ENCODE measurements around the gene FLVCR1. TPM values are rescaled to one million over a fixed set of nuclear protein-coding genes. Genes with fewer than 3 reads are reported as not detected.
A peak's percentile ranks its signal among the peaks of the same experiment; 100 is the strongest.

The FLVCR1 gene
- total RNA-seq: 10 to 100 TPM in 2 of 4 donors, 1 to 10 TPM in 2; 2.0 to 28.9 (median 7.6) TPM

- Histone ChIP-seq H3K9me3 (no peaks in the 10 kb centered on the region), H3K36me3 (no peaks in the 10 kb centered on the region), H3K4me3 (peak within 1 kb of the TSS; percentile 93 to 99), H3K27me3 (no peaks in the 10 kb centered on the region), H3K4me1 (no peaks in the 10 kb centered on the region), H3K27ac (peak within 1 kb of the TSS; percentile 93 to 95)
- peak; percentile 95 to 96 for DNase-seq
- no peak for TF ChIP-seq CTCF (IDR thresholded peaks at IDR 0.05)
- peak; percentile 60 to 71 for TF ChIP-seq POLR2A (IDR thresholded peaks at IDR 0.05)
- intact Hi-C loops (cut with DNase I; ENCODE audit: low total_unique reads): no loop called here
Measured at GRCh38 chr1:212857992-212858460, at the start of gene FLVCR1. FLVCR1 (plus strand) TSS chr1:212858275; CDS start chr1:212858453, 178 bp downstream.

- no peak overlapping the region for H3K4me3 ChIP-seq
- no peaks in the 10 kb centered on the region for H3K9me3 ChIP-seq
- no peaks in the 10 kb centered on the region for H3K36me3 ChIP-seq
- intact Hi-C loops (cut with DNase I; ENCODE audit: low total_unique reads): no loop called here
- no peak overlapping the region for H3K27ac ChIP-seq
- H3K4me1 ChIP-seq: no peaks in the 10 kb centered on the region
- no peak for DNase-seq
- TF ChIP-seq POLR2A (IDR thresholded peaks at IDR 0.05): no peak
- peak in 3 of 4 experiments; percentile 20 to 25 (median 23) for TF ChIP-seq CTCF (IDR thresholded peaks at IDR 0.05)
- H3K27me3 ChIP-seq: no peaks in the 10 kb centered on the region
Measured at GRCh38 chr1:212814537-212815334, 43.3 kb upstream of the FLVCR1 start.

DNA sequence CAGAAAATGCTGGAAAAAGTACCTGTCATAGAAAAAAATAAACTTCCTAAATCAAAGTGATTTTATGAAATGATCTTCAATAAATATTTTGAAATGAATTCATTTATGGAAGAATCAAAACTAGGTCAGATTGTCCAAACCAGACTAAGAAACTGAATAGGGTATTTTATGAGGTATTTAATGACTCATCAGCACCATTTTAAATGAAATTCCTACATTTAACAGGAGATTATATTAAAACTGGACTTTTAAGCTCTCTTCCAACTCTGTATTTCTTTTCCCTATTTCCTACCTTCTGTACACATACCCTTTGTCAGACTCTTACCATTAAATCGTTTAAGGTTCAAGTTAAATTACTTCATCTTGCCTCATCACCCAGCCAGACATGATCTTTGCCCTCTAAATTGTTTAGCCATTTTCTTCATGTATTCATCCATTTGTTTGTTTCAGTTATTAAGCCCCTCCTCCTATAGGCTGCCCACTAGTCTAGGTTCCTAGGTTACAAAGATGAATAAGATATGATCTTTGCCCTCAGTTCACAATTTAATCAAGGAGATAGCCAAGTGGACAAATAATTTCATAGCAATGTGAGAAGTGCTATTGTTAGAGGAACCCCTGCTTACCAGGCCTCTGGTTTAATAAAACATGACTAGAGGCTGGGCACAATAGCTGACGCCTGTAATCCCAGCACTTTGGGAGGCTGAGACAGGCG is 41.4 kb upstream of the FLVCR1 start:
- no peak for DNase-seq
- no peaks in the 10 kb centered on the region for H3K36me3 ChIP-seq
- TF ChIP-seq POLR2A (IDR thresholded peaks at IDR 0.05): no peak
- no peak for TF ChIP-seq CTCF (IDR thresholded peaks at IDR 0.05)
- H3K4me3 ChIP-seq: no peak overlapping the region
- H3K4me1 ChIP-seq: no peaks in the 10 kb centered on the region
- no peaks in the 10 kb centered on the region for H3K27me3 ChIP-seq
- H3K27ac ChIP-seq: no peak overlapping the region
- intact Hi-C loops (cut with DNase I; ENCODE audit: low total_unique reads): no loop called here
- H3K9me3 ChIP-seq: no peaks in the 10 kb centered on the region

DNA sequence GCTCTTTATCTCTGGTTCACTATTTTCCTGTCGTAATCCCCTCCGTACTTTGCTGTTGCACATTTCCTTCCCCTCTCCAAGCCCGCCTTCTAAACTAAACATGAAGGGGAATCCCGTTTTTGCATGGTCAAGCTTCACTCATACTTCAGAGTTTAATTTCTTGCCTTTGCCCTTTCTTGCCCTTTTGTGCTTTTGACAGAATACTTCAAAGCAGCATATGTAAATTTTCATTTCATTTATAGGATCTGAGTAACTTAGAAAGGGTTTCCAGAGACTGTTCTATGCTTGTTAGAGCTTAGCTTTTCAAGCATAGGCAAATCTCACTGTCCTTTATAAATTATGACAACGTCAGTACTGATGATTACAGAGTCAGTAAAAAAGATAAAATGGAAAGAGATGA is 38.3 kb upstream of the FLVCR1 start:
- no peaks in the 10 kb centered on the region for H3K4me1 ChIP-seq
- H3K27ac ChIP-seq: no peak overlapping the region
- intact Hi-C loops (cut with DNase I; ENCODE audit: low total_unique reads): no loop called here
- no peaks in the 10 kb centered on the region for H3K27me3 ChIP-seq
- H3K36me3 ChIP-seq: no peaks in the 10 kb centered on the region
- DNase-seq: no peak
- no peak overlapping the region for H3K4me3 ChIP-seq
- H3K9me3 ChIP-seq: no peaks in the 10 kb centered on the region
- TF ChIP-seq POLR2A (IDR thresholded peaks at IDR 0.05) (no peak), CTCF (IDR thresholded peaks at IDR 0.05) (no peak)

DNA sequence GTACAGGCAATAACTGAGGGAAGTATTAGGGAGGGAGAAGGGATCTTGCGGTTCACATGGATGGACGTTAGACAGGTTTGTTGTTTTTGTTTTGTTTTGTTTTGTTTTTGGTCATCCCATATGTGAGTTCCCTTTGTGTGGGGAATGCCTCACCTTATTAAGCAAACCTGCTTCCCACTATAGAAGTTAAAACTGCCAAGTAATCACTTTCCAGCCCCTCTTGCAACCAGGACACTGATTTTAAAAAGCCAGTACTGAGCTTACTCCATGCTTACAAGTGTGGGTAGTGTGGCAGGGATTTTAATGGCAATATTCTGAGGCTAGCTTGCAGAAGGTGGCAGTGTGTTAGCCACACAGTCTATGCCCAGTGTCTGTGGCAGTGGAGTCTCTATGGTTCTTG is 37.1 kb upstream of the FLVCR1 start:
- Histone ChIP-seq H3K9me3 (no peaks in the 10 kb centered on the region), H3K4me3 (no peak overlapping the region), H3K27ac (no peak overlapping the region), H3K27me3 (no peaks in the 10 kb centered on the region), H3K4me1 (no peaks in the 10 kb centered on the region), H3K36me3 (no peaks in the 10 kb centered on the region)
- intact Hi-C loops (cut with DNase I; ENCODE audit: low total_unique reads): no loop called here
- TF ChIP-seq CTCF (IDR thresholded peaks at IDR 0.05) (no peak), POLR2A (IDR thresholded peaks at IDR 0.05) (no peak)
- DNase-seq: no peak

Data from uterus (tissue), 4 donors.